GOT3 (cell line): Measurements from ENCODE around the gene COQ5.
A peak's percentile ranks its signal among the peaks of the same experiment; 100 is the strongest.

Experiments
- DNase-seq: peaks from one replicate; lab custom pipeline; 2025; ENCODE audit warnings: mixed read lengths; lab: John Stamatoyannopoulos, UW

COQ5 gene

DNA sequence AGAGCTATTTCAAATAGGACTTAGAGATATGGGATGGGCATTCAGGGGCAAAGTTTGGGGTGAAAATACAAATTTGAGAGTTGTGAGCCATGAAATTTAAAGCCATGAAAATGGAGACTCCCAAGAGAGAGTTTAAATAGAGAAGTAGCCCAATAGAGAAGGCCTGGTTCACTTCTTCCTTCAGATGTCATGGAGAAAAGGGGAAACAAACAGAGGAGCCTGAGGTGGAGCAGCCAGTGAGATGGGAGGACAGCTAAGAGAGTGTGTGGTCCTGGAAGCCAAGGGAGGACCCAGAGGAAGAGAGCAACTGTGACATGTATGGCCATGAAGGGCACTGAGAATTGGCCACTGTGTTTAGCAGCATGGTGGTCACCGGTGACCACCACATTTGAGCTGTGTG lies 45.3 kb downstream of the COQ5 start:
- DNase-seq, result no peak

DNA sequence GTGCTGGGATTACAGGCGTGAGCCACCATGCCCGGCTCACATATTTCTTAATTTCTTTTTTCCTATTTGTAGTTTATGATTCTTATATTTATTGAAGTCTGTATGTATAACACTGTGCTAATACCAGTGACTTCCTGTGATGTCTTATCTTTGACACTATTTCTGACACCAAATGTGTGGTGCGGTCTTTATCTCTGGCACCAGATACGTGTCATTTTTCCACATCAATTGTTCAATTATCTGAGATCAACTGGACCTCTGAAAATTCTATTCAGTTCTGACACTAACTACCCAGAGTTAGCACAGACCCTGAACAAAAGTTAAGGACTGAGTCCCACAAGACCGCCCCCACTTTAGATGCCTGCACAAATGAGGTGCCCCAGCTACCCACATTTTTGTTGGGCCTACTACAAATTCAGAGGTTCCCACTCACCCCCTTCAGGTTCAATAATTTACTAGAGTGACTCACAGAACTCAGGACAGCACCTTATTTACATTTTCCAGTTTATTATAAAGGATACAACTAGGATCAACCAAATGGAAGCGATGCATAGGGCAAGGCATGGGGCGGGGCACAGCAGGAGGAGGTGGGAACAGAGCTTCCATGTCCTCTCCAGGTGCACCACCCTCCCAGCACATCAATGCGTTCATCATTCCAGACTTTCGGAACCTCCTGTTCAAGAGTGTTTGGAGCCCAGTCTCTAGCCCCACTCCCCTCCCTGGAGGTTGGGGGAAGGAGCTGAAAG lies 47.8 kb downstream of the COQ5 start:
- DNase-seq, result no peak

DNA sequence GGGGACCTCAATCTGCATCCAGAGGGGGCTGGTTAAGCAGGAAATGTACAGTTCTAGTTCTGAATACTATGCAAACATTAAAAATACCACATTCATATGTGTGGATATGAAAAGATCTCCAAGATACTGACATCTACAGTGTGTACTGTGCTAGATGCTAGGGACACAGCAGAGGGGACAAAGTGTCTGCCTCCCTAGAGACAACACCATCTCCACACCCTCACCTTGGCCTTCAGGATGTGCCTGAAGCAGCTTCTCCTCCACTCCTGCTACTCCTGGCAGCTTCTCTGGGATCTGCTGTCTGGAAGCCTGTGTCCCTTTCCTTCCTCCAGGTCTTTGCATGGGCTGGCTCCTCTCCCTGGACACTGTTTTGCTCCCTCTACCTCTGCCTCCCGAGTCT lies 48.7 kb downstream of the COQ5 start:
- no peak for DNase-seq

DNA sequence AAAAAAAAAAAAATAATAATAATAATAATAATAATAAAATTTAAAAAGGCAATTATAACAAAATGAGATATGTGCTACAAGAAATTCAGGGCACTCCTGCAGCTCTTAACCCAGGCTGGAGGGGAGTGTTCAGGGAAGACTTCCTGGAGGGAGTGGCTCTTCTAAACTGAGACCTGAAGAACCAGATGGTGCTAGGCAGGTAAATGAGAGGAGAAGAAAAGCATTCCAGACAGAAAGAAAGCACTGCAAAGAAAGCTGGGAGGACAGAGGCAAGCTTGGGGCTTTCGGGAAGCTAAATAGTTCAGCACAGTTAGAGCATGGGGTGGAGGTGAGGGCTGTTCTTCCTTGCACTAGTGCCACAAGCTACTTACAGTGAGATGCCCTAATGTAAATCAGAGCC lies 49.5 kb downstream of the COQ5 start:
- DNase-seq, result no peak

DNA sequence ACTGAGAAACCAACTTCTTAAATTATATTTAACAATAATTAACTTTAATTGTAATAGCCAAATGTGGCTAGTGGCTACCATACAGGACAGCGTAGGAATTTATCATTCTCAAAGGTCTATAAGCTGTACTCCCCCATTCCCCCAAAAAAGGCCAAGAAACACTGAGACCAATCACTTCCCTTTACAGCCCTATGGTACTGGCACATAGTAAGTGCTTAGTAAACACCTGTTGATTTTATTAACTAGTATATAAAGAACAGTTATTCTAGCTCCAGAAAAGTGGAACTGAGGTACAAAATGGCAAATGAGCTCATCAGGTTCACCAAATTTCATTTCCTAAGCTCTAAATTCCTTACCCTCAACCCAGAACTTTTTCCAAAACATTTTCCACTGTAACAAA lies 53.3 kb downstream of the COQ5 start:
- no peak for DNase-seq

DNA sequence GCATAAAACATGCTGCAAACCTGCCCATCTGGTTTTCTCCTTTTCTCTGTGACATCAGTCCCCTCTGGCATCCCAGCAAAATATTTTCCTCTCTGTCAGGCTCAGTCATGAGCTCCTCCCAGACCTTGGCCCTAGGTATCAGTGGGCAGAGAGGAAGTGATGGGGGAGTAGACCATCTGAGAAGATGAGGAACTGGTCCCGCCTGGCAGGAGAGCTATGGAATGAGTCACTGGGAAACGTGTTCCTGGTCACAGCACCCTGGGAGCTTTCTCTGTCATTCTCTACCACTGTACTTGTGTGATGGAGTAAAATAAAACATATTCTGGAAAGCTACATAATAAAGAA lies 54.4 kb downstream of the COQ5 start:
- DNase-seq, result no peak

DNA sequence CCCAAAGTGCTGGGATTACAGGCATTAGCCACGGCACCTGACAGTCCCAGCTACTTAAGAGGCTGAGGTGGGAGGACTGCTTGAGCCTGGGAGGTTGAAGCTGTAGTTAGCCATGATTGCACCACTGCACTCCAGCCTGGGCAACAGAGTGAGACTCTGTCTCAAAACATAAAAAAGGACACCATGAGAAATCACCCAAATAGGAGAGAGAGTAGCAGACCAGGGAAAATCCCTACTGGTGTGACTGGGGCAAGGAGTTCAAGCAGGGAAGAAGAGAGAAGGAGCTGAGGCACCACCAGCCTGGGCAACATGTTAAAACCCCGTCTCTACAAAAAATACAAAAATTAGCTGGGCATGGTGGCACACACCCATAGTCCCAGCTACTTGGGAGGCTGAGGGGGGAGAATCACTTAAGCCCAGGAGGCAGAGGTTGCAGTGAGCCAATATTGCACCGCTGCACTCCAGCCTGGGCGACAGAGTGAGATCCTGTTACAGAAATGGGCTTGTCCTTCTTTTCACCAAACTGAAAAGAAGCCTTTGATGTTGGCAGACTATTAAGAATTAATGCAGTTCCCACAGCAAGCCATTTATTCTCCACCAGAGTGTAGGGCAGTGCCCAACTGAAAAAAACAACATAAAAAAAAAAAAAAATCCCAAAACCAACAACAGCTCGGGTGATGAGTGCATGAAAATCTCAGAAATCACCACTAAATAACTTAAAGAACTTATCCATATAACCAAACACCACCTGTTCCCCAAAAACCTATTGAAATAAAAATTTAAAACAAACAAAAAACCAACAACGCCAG lies 54.9 kb downstream of the COQ5 start:
- no peak for DNase-seq

DNA sequence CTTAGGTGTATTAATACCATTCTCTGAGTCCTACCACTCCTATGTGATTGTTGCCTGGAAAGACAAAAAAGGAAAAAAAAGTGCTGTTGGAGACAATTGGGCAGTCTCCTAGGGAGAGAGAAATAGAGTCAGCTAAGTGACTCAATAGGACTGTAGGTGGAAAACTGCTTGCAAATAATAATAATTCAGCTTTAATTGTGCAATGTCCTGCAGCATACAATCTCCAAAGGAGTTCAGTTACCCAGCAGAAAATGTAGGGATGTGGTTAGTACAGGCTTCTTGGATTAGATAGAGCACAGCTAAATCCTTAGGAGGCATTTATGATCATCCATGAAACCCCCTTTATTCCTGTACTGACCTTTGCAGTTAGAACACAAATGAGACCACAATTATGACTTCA lies 56.4 kb downstream of the COQ5 start:
- DNase-seq, result no peak

DNA sequence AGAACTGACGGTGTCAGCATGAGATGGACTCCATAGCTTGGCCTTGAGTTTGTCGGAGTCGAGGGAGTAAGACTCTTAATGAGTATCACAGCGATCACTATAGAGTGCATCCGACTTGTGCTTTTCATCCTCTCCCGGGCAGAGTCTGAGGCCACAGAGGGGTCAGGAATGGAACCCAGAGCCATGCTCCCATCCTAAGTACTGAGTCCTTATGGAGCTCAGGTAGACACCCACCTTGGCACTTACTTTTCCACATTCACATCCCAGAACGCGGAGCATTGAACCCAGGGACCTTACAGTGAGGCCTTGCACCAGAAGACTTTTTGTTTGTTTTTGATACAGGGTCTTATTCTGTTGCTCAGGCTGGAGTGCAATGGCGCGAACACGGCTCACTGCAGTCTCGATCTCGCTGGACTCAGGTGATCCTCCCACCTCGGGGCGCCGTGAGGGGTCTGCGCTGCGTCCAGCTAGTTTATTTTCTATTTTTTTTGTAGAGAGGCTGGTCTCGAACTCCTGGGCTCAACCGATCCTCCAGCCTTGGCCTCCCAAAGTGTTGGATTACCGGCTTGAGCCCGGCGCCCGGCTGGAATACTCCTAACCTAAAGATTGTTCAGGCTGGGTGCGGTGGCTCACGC lies 58.7 kb downstream of the COQ5 start:
- DNase-seq, result no peak

DNA sequence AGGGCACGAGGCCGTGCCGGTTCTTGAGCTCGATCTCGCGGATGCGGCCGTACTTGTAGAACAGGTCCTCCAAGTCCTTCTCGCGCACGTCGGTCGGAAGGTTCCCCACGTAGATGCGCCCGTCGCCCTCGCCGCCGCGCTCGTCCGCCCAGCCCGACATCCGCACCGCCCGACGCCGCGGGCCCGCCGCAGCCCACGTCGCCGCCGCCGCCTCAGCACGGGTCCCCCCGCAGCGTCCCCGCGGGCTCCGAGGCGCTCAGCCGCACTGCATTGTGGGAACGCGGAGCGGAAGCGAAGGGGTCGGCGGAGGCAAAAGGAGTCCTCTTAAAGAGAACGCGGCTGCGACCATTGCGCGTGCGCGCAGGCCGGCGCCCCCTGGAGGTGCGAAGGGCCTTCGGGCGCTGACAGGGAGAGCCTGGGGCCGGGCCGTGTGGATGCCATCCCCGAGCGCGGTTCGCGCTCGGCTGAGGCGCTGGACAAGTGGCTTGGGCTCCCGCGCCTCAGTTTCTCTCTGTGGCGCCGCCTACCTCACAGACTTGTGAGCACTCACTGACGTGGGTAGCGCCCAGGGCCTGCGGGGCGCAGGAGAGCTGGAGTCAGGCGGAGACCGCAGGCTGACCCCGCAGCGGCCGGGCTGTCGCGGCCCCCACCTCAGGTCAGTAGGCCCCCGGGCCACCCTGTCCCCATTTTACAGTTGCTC lies 59.4 kb downstream of the COQ5 start, which contains the start of gene SRSF9:
TSS of gene SRSF9 (minus strand) at position 299 of the 700 bp plus-strand sequence. CDS start at position 160, 139 bp downstream.
- DNase-seq, result peak; percentile 84

DNA sequence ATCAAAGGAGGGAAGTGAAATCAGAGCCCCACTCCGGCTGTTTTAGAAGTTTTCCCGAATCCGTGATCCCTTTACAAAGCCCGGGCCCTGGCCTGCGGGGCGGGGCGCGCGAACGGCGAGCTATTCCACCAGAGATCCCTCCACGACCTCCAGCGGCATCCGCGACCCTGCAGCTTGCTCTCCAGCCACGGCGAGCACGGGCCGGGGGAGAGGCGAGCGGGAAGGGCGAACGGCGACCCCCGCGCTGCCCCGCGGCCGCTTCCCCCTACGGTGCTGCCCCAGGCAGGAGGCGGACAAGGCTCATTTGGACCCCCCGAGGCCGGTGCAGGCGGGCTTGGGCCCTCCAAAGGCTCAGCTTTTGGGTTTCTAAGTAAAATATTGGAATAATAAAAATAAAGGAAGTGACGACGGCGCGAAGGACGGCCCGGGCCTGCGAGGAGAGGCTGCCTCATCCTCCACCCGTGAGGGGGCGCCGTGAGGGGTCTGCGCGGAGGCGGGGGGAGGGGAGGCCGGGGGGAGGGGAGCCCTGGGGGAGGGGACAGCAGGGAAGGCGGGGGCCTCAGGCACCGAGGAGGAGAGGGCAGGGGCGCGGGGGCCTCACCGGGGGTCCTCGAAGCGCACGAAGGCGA lies 60.0 kb downstream of the COQ5 start:
- DNase-seq, result no peak

DNA sequence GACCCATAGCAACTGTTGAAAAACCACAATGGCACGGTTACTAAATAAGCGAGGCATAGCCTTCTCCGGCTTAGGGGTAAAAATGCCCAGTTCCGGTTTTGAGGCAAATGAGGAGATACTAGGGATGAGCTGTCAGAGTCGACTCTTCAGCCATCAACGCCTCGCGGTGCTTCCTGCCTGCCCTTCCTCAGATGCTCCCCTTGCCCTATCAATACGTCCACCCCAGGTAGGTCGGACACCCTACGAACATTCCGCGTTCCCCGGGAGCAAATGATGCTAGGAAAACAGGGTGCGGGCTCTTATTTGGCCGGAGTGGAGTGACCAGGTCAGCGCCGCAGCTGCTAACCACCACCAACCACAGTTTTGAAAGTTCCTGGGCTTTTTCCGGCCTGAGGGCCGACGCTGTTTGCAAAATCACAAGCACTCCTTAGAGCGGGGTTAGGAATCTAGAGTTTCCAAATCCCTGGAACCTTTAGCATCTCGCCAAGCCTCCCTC lies 60.6 kb downstream of the COQ5 start:
- DNase-seq, result no peak

DNA sequence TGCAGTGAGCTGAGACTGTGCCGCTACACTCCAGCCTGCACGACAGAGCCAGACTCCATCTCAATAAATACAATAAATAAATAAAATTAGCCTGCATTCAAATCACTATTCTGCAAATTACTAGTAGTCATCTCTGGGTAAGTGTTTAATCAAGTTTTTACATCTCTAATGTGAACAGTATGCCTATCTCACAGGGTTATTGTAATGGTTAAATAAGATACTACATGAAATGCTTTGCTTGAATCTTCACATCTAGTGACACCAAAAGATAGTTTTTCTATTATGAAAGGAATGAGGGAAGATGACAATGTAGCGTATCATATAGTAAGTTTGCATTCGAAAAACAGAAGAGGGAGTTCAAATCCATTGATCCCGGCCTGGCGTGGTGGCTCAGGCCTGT lies 61.5 kb downstream of the COQ5 start:
- no peak for DNase-seq

DNA sequence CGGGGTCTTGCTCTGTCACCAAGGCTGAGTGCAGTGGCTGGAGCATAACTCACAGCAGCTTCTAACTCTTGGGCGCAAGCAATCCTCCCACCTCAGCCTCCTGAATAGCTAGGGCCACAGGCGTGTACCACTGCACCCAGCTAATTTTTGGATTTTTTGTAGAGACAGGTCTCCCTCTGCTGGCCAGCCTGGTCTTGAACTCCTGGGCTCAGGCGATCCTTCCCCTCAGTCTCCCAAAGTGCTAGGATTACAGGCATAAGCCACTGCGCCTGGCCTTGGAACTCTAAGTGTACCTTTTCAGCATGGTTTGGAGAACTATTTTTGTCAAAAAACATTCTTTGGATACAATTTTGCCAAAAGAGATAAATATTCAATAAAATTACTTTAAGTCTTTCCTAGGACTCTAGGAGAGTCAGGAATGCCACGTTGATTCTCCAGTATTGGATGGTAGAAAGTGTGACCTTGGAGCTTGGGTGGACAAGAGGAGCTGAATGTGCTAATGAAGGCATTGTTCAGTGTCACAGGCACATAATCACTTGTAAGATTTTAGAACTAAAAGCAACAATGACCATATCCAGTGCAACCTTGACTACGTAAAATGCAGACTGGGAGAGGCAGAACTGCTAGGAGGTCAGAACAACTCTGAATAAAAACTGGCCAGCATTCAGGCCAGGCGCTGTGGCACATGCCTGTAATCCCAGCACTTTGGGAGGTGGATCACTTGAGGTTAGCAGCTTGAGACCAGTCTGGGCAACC lies 62.2 kb downstream of the COQ5 start:
- DNase-seq, result no peak

DNA sequence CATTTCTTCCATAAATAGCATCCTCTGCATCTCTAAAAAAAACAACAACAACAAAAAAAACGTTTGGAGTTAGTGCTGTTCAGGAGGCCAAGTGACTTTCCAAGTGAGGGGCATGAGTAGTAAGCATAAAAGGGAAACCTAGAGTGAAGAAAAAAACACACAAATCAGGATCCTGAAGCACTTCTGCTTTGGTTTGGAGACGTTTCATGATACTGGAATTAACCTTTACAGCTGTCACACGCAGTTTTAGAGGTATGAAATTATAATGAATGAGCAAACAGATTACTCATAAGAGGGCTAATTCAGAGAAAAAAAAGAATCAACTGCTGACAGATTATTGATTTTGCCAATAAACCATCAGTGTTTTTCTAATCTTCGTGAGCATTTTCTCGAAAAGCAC lies 63.2 kb downstream of the COQ5 start:
- no peak for DNase-seq

DNA sequence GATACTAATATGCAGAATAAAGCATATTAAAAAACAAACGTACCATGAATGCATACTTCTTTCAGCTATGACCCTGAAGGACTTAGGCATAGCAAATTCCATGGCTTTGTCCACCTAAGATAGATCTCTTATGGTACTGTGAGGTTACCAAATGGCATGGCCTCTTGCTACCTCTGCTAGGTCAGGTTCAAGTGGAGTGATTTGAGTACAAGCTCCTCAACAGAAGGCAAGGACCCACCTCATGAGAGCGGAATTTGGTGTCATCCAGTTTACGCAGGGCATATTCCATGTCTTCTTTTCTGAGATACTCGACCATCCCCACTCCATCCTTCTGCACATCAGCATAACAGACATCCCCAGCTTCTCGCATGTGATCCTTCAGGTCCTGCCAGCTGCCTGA lies 65.2 kb downstream of the COQ5 start:
- DNase-seq, result no peak

DNA sequence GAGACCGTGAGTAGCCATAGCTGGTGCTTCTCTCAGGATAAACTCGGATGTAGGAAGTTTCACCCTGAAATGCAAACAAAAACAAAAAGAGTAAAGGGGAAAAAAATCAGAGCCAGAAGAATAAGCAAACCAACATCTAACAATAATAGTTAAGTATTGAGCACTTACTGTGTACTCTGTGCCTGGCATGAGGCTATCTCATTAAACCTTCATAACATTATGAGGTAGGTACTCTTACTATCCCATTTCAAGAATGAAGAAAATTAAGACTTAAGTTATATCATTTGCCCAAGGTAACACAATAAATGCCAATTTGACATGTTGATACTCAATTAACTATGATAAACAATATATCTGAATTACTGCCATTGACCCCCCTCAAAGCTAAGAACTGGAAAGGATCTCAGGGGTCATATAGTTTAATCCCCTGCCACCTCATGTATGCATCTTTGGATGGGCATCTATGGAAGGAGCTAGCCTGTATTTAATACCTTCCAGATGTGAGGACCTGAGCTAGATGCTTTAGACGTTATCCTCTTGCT lies 66.8 kb downstream of the COQ5 start:
- no peak for DNase-seq

DNA sequence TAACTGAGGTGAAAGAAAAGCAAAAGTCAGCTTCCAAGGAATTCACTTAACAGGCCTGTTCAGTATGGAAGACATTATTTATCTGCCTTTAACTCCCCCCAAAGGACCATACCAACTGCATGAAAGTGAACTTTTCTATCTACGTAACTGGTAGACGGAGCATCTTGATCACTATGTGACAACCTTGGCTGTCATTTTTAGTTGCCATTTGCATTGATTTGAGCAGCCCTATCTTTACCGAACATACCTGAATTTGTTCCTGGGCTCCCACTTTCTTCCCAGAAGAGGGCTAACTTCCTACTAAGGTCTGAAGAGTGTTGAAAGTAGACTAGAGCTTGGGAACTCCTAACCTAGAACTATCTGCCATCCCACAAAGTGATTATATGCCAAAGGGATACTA lies 68.8 kb downstream of the COQ5 start:
- no peak for DNase-seq

DNA sequence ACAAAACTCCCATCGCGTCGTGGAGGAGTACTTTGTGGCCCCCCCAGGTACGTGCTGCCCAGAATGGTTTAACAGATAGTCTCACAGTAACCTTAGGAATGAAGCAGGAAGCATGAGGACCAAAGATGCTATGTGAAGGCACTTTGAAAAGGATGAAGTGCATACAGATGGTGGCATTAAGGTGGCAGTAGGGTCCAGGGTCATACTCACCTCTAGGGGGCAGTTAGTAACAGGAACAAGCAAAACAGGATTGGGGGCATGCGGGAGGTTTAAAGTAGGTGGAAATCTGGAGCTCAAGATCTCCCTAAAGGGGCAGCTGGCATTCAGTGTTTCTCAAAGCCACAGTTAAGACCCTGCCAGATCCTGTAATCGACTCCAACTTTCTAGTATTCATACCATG lies 71.8 kb downstream of the COQ5 start:
- DNase-seq, result no peak

DNA sequence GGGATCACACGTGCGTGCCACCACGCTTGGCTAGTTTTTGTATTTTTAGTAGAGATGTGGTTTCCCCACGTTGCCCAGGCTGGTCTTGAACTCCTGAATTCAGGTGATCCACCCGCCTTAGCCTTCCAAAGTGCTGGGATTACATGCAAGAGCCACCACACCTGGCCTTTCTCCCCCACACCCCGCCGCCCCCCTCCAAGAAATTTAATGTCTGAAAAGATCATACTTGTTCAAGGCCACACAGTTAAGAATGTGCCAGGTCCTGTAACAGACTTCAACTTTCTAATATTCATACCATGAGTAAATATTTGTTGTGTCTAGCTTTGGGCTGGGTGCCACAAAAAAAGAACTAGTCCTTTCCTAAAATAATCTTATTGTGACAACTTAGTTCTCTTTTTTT lies 73.7 kb downstream of the COQ5 start:
- DNase-seq, result no peak

DNA sequence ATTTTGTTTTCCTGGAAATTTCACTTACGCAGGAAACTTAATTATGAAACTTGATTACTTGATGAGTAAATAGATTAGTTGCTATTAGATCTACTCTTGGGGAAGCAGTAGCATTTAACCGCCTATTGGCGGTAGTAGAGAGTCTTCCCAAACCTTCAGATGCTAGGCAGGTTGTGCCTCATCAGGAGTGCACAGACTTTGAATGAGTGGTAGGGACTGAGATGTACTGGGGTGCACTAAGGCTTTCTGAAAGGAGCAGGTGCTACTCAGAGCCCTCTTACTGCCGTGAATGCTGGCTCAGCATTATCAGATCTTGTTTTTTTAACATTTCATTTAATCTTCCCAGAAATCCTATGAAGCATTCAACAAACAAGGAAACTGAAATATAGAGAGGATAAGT lies 75.0 kb downstream of the COQ5 start:
- no peak for DNase-seq
